Measurements from ENCODE around the gene CXCL8.

- TF ChIP-seq CTCF (conservative IDR thresholded peaks at IDR 0.05 in 1 of 2, IDR thresholded peaks at IDR 0.05 in 1 of 2; ENCODE audit: extremely low read depth in 1 of 2, insufficient read depth in 1 of 2, low read depth in 1 of 2, low read length in 2 of 2) (no peak), EZH2 (IDR thresholded peaks at IDR 0.05; ENCODE audit: borderline replicate concordance, low read length) (no peak)
These were observed 1.6 kb downstream of the CXCL8 start for GRCh38 chr4:73741750-73742489.

All from mammary epithelial cell (primary cell).